CD4-positive, CD25-positive, alpha-beta regulatory T cell (primary cell): ENCODE data around the gene SRBD1. TPM values are rescaled to one million over a fixed set of nuclear protein-coding genes. Genes with fewer than 3 reads are reported as not detected.

Experiments used
- ATAC-seq, 2 donors: fragments of 150-1000 bp; cut with Tn5 transposase; one replicate each; pipeline ENCODE4 v1.10.0; 2021; ENCODE audit warnings: low read depth in 2 of 2, moderate number of reproducible peaks in 2 of 2, moderate library complexity in 1 of 2
- DNase-seq, 3 donors: peaks; one replicate each; pipeline versions ENCODE4 v3.0.0 to v3.0.0-alpha.2; 2012 to 2022; ENCODE audit warnings: mixed read lengths in 1 of 3
- H3K27ac ChIP-seq: one replicate; pipeline ENCODE4 v1.7.0; 2013; ENCODE audit warnings: mild to moderate bottlenecking, low read length; ENCODE audit not compliant: insufficient read depth, poor library complexity, severe bottlenecking
- H3K27me3 ChIP-seq: one replicate; pipeline ENCODE4 v1.7.0; 2013; ENCODE audit warnings: low read length; ENCODE audit not compliant: control insufficient read depth, insufficient read depth
- H3K36me3 ChIP-seq: one replicate; pipeline ENCODE4 v1.7.0; 2013; ENCODE audit warnings: mild to moderate bottlenecking, low read length, moderate library complexity; ENCODE audit not compliant: control insufficient read depth, insufficient read depth
- H3K4me1 ChIP-seq: 2 replicates; pipeline ENCODE4 v1.7.0; 2013; ENCODE audit warnings: mild to moderate bottlenecking, low read length; ENCODE audit not compliant: insufficient read depth, control insufficient read depth, poor library complexity, severe bottlenecking
- H3K4me3 ChIP-seq: one replicate; pipeline ENCODE4 v1.7.0; 2013; ENCODE audit warnings: low read depth, mild to moderate bottlenecking, low read length, moderate library complexity
- H3K9me3 ChIP-seq, 2 experiments: 1 replicate in 1 of 2; 2 replicates in 1 of 2; pipeline ENCODE4 v1.7.0; 2013; ENCODE audit warnings: low read length in 2 of 2, mild to moderate bottlenecking in 1 of 2, moderate library complexity in 1 of 2; ENCODE audit not compliant: control insufficient read depth in 2 of 2
- H3K27ac Mint-ChIP-seq, 3 donors: one replicate each; pipeline ENCODE4 v1.8.0; 2020 to 2022; ENCODE audit warnings: mild to moderate bottlenecking in 3 of 3, mixed read lengths in 3 of 3, moderate library complexity in 2 of 3
- H3K27me3 Mint-ChIP-seq: one replicate; pipeline ENCODE4 v1.8.0; 2022; ENCODE audit warnings: mild to moderate bottlenecking, mixed read lengths
- H3K36me3 Mint-ChIP-seq: one replicate; pipeline ENCODE4 v1.8.0; 2020; ENCODE audit warnings: mixed read lengths
- H3K4me1 Mint-ChIP-seq, 4 donors: one replicate each; pipeline ENCODE4 v1.8.0; 2020 to 2022; ENCODE audit warnings: mixed read lengths in 4 of 4, mild to moderate bottlenecking in 1 of 4
- H3K4me3 Mint-ChIP-seq, 4 donors: one replicate each; pipeline ENCODE4 v1.8.0; 2020 to 2022; ENCODE audit warnings: mild to moderate bottlenecking in 4 of 4, mixed read lengths in 4 of 4, moderate library complexity in 3 of 4
- H3K9me3 Mint-ChIP-seq, 7 donors: one replicate each; pipeline ENCODE4 v1.8.0; 2020 to 2022; ENCODE audit warnings: mixed read lengths in 7 of 7, mild to moderate bottlenecking in 3 of 7, moderate library complexity in 2 of 7
- polyA plus RNA-seq, 4 donors: library from polyadenylated mRNA; unstranded; fragments of 300-500 nt; fragmentation: Illumina TruSeq; gene quantifications; one replicate each; pipeline ENCODE4 v1.2.3, GENCODE V29; 2021
- total RNA-seq: library from RNA; stranded (reverse); gene quantifications from one replicate; pipeline ENCODE4 v1.2.3, GENCODE V29; 2022

The SRBD1 gene
- total and polyA plus RNA-seq, 5 donors from 2014 or later = 7.4 to 18.2 (median 9.4) TPM

DNA sequence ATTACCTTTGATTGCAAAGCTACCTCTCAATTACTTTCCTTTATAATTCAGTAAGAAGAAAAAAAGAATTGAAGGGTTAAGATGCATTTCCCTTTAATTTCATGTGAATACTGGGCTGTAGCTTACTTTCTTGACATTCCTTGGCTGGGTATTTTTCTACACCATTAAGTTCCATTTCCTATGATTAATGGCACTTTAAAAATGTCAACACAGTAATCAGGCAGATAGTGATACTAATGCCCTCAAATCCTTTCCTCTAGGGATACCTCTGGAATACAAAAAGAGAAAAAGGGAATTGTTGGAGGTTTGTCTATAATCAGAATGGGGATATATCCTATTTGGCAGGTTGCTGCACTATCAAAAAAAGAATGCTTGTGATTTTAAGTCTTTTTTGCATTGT is 216.9 kb downstream of the SRBD1 start:
- H3K4me3 Mint-ChIP-seq = no peak overlapping the region
- H3K4me1 ChIP-seq = no peaks in the 10 kb centered on the region
- ATAC-seq = no peak
- H3K4me3 ChIP-seq = no peak overlapping the region
- H3K27me3 Mint-ChIP-seq = no peaks in the 10 kb centered on the region
- H3K36me3 ChIP-seq = peaks cover 5% of the 10 kb centered on the region
- H3K9me3 Mint-ChIP-seq = no peaks in the 10 kb centered on the region
- H3K27ac Mint-ChIP-seq = no peak overlapping the region
- H3K4me1 Mint-ChIP-seq = no peaks in the 10 kb centered on the region
- peaks cover 33% of the 10 kb centered on the region for H3K36me3 Mint-ChIP-seq
- no peak overlapping the region for H3K27ac ChIP-seq
- DNase-seq = no peak
- H3K9me3 ChIP-seq = no peaks in the 10 kb centered on the region
- H3K27me3 ChIP-seq = no peaks in the 10 kb centered on the region

DNA sequence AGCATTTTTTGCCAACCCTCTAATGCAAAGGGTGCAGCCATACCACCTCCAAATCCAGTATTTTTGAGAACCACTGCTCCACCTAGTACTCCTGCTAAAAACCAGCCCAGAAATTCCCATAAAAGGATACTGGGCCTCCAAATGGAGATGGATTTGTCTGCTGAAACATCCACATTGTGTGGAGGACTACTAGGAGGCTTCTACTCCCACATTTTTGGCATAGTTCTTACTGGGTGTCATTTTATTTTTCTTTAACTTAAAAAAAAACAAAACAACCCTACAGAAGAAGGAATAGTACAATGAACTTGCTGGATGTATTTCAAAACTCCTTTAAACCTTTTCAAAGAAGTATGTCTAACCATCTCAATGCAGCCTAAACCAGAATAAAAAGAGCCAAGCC is 219.2 kb downstream of the SRBD1 start:
- peaks cover 0 to 3% (median 0%) of the 10 kb centered on the region in 4 donors for H3K4me1 Mint-ChIP-seq
- no peak for DNase-seq

DNA sequence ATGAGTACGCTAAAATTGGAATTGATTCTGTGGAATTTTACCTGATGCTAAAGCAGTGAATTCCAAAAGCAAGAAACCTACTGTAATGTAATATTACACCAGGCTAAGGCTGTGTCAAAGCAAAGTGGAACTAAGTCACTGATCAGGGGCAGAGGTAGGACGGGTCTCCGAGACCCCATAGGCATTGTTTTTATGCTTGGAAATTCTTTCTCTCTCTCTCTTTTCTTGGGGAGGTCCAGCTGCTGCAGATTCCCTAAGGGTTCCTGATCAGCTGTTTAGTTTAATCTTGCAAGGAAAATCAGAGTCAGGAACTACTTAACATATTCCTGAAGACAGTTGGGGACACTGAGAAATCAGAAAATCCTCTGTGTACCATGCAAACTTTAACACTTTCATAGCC is 220.2 kb downstream of the SRBD1 start:
- Histone ChIP-seq H3K36me3 (peaks cover 16% of the 10 kb centered on the region), H3K27me3 (no peaks in the 10 kb centered on the region), H3K9me3 (no peaks in the 10 kb centered on the region), H3K4me1 (no peaks in the 10 kb centered on the region), H3K27ac (no peak overlapping the region), H3K4me3 (no peak overlapping the region)
- ATAC-seq (no peak), DNase-seq (no peak)
- H3K4me3 Mint-ChIP-seq = no peak overlapping the region
- peaks cover 0 to 3% (median 0%) of the 10 kb centered on the region in 4 donors for H3K4me1 Mint-ChIP-seq
- peaks cover 0 to 1% (median 0%) of the 10 kb centered on the region in 7 donors for H3K9me3 Mint-ChIP-seq
- peaks cover 35% of the 10 kb centered on the region for H3K36me3 Mint-ChIP-seq
- no peak overlapping the region for H3K27ac Mint-ChIP-seq
- no peaks in the 10 kb centered on the region for H3K27me3 Mint-ChIP-seq

More for the DNA sequence above, 219.2 kb downstream of the SRBD1 start:
- no peaks in the 10 kb centered on the region for H3K27me3 ChIP-seq
- no peak overlapping the region for H3K4me3 ChIP-seq
- H3K36me3 Mint-ChIP-seq = peaks cover 35% of the 10 kb centered on the region
- peaks cover 16% of the 10 kb centered on the region for H3K36me3 ChIP-seq
- H3K9me3 Mint-ChIP-seq = peaks cover 0 to 1% (median 0%) of the 10 kb centered on the region in 7 donors
- H3K4me1 ChIP-seq = no peaks in the 10 kb centered on the region
- H3K27ac Mint-ChIP-seq = no peak overlapping the region
- no peak for ATAC-seq
- H3K27ac ChIP-seq = no peak overlapping the region
- no peaks in the 10 kb centered on the region for H3K27me3 Mint-ChIP-seq
- no peak overlapping the region for H3K4me3 Mint-ChIP-seq
- no peaks in the 10 kb centered on the region for H3K9me3 ChIP-seq

GRCh38 chr2:45390441-45390840 is 220.6 kb downstream of the SRBD1 start:
- DNase-seq = no peak
- no peak for ATAC-seq
- no peak overlapping the region for H3K27ac Mint-ChIP-seq
- peaks cover 0 to 1% (median 0%) of the 10 kb centered on the region in 7 donors for H3K9me3 Mint-ChIP-seq
- H3K4me1 ChIP-seq = no peaks in the 10 kb centered on the region
- no peaks in the 10 kb centered on the region for H3K27me3 Mint-ChIP-seq
- H3K36me3 ChIP-seq = peaks cover 16% of the 10 kb centered on the region
- H3K9me3 ChIP-seq = no peaks in the 10 kb centered on the region
- peaks cover 35% of the 10 kb centered on the region for H3K36me3 Mint-ChIP-seq
- no peaks in the 10 kb centered on the region for H3K27me3 ChIP-seq
- peaks cover 0 to 3% (median 0%) of the 10 kb centered on the region in 4 donors for H3K4me1 Mint-ChIP-seq
- H3K4me3 Mint-ChIP-seq = no peak overlapping the region
- H3K4me3 ChIP-seq = no peak overlapping the region
- H3K27ac ChIP-seq = no peak overlapping the region

GRCh38 chr2:45388541-45389100 is 222.4 kb downstream of the SRBD1 start:
- peaks cover 16% of the 10 kb centered on the region for H3K36me3 ChIP-seq
- Mint-ChIP-seq H3K27ac (no peak overlapping the region), H3K27me3 (no peaks in the 10 kb centered on the region), H3K4me1 (peaks cover 0 to 3% (median 0%) of the 10 kb centered on the region in 4 donors), H3K36me3 (peaks cover 30% of the 10 kb centered on the region), H3K4me3 (no peak overlapping the region), H3K9me3 (peaks cover 0 to 1% (median 0%) of the 10 kb centered on the region in 7 donors)
- no peaks in the 10 kb centered on the region for H3K9me3 ChIP-seq
- H3K4me3 ChIP-seq = no peak overlapping the region
- no peak overlapping the region for H3K27ac ChIP-seq
- ATAC-seq (no peak), DNase-seq (no peak)
- H3K27me3 ChIP-seq = no peaks in the 10 kb centered on the region
- H3K4me1 ChIP-seq = no peaks in the 10 kb centered on the region

GRCh38 chr2:45382744-45383143 is 228.3 kb downstream of the SRBD1 start:
- H3K27me3 ChIP-seq = no peaks in the 10 kb centered on the region
- no peak overlapping the region for H3K4me3 ChIP-seq
- H3K9me3 Mint-ChIP-seq = peaks cover 0 to 3% (median 0%) of the 10 kb centered on the region in 7 donors
- ATAC-seq = no peak
- no peaks in the 10 kb centered on the region for H3K36me3 ChIP-seq
- no peak for DNase-seq
- H3K36me3 Mint-ChIP-seq = no peaks in the 10 kb centered on the region
- H3K27me3 Mint-ChIP-seq = no peaks in the 10 kb centered on the region
- no peaks in the 10 kb centered on the region for H3K4me1 ChIP-seq
- H3K27ac Mint-ChIP-seq = no peak overlapping the region
- H3K27ac ChIP-seq = no peak overlapping the region
- H3K4me3 Mint-ChIP-seq = no peak overlapping the region
- no peaks in the 10 kb centered on the region for H3K9me3 ChIP-seq
- peaks cover 0 to 3% (median 0%) of the 10 kb centered on the region in 4 donors for H3K4me1 Mint-ChIP-seq

- H3K27me3 ChIP-seq = peaks cover 2% of the 10 kb centered on the region
- no peaks in the 10 kb centered on the region for H3K36me3 ChIP-seq
- H3K4me1 ChIP-seq = no peaks in the 10 kb centered on the region
- H3K27ac Mint-ChIP-seq = no peak overlapping the region
- H3K4me3 Mint-ChIP-seq = no peak overlapping the region
- peaks cover 5% of the 10 kb centered on the region for H3K36me3 Mint-ChIP-seq
- no peak overlapping the region for H3K27ac ChIP-seq
- H3K9me3 ChIP-seq = no peaks in the 10 kb centered on the region
- H3K27me3 Mint-ChIP-seq = no peaks in the 10 kb centered on the region
- DNase-seq (no peak), ATAC-seq (no peak)
- H3K4me1 Mint-ChIP-seq = no peaks in the 10 kb centered on the region
- H3K9me3 Mint-ChIP-seq = peaks cover 0 to 3% (median 0%) of the 10 kb centered on the region in 7 donors
- H3K4me3 ChIP-seq = no peak overlapping the region
Observed at GRCh38 chr2:45380131-45380836, 230.8 kb downstream of the SRBD1 start.
